Measurements from ENCODE around the gene ROPN1B.
"Not testable (repeated sequence)": the region's sequence is repeated elsewhere in the genome, so short reads cannot be mapped to it uniquely, and the experiment has no call there.

Gene ROPN1B

GRCh38 chr3:125968701-125969592 lies at the start of gene ROPN1B:
TSS of gene ROPN1B (plus strand) at chr3:125969178. CDS start at chr3:125972055, 2,877 bp downstream.
- DNase-seq (ENCODE audit: low spot score), result not testable (repeated sequence)

GRCh38 chr3:125920191-125920590 lies 48.8 kb upstream of the ROPN1B start:
- not testable (repeated sequence) for DNase-seq (ENCODE audit: low spot score)

- DNase-seq (ENCODE audit: low spot score), result not testable (repeated sequence)
These were observed 48.2 kb upstream of the ROPN1B start for GRCh38 chr3:125920751-125921279.

- DNase-seq (ENCODE audit: low spot score), result peak; percentile 40
These were observed 47.3 kb upstream of the ROPN1B start for GRCh38 chr3:125921712-125922111.

- DNase-seq (ENCODE audit: low spot score), result not testable (repeated sequence)
These were observed 45.5 kb upstream of the ROPN1B start for GRCh38 chr3:125923324-125924115.

GRCh38 chr3:125924276-125924675 lies 44.7 kb upstream of the ROPN1B start:
- not testable (repeated sequence) for DNase-seq (ENCODE audit: low spot score)

GRCh38 chr3:125925727-125926126 lies 43.3 kb upstream of the ROPN1B start:
- not testable (repeated sequence) for DNase-seq (ENCODE audit: low spot score)

GRCh38 chr3:125928771-125929545 lies 40.0 kb upstream of the ROPN1B start:
- DNase-seq (ENCODE audit: low spot score), result not testable (repeated sequence)

GRCh38 chr3:125929765-125930164 lies 39.2 kb upstream of the ROPN1B start:
- not testable (repeated sequence) for DNase-seq (ENCODE audit: low spot score)

GRCh38 chr3:125931355-125931880 lies 37.6 kb upstream of the ROPN1B start:
- not testable (repeated sequence) for DNase-seq (ENCODE audit: low spot score)

GRCh38 chr3:125933397-125934173 lies 35.4 kb upstream of the ROPN1B start:
- DNase-seq (ENCODE audit: low spot score), result not testable (repeated sequence)

GRCh38 chr3:125935252-125935874 lies 33.6 kb upstream of the ROPN1B start:
- not testable (repeated sequence) for DNase-seq (ENCODE audit: low spot score)

- DNase-seq (ENCODE audit: low spot score), result not testable (repeated sequence)
These were observed 32.7 kb upstream of the ROPN1B start for GRCh38 chr3:125936210-125936815.

GRCh38 chr3:125936891-125937290 lies 32.1 kb upstream of the ROPN1B start:
- DNase-seq (ENCODE audit: low spot score), result not testable (repeated sequence)

- DNase-seq (ENCODE audit: low spot score), result not testable (repeated sequence)
These were observed 21.2 kb upstream of the ROPN1B start for GRCh38 chr3:125947806-125948205.

- DNase-seq (ENCODE audit: low spot score), result not testable (repeated sequence)
These were observed 20.1 kb upstream of the ROPN1B start for GRCh38 chr3:125948901-125949300.

- DNase-seq (ENCODE audit: low spot score), result not testable (repeated sequence)
These were observed 17.8 kb upstream of the ROPN1B start for GRCh38 chr3:125951176-125951575.

GRCh38 chr3:125957020-125957419 lies 12.0 kb upstream of the ROPN1B start:
- DNase-seq (ENCODE audit: low spot score), result not testable (repeated sequence)

- no peak for DNase-seq (ENCODE audit: low spot score)
These were observed 11.1 kb upstream of the ROPN1B start for GRCh38 chr3:125957674-125958510.
